Keratinocyte (primary cell): ENCODE results near the gene RAB44.

ENCODE experiments used
- EZH2 ChIP-seq: IDR thresholded peaks from one replicate; pipeline ENCODE4 v1.6.1; 2012; ENCODE audit warnings: inconsistent platforms, mild to moderate bottlenecking, low read length, moderate library complexity
- TF ChIP-seq, protein P1 (sequence below), 3 experiments: IDR thresholded peaks in 1 of 3; conservative IDR thresholded peaks in 1 of 3; optimal IDR thresholded peaks in 1 of 3; 2 replicates in 2 of 3; 3 replicates in 1 of 3; pipeline versions ENCODE3 to v1.5.1; 2011; ENCODE audit warnings: low read length in 3 of 3, mild to moderate bottlenecking in 3 of 3, moderate library complexity in 2 of 3, control low read depth in 1 of 3, inconsistent platforms in 1 of 3; ENCODE audit not compliant: insufficient read depth in 2 of 3; ENCODE audit errors: extremely low read depth in 1 of 3

DNA sequence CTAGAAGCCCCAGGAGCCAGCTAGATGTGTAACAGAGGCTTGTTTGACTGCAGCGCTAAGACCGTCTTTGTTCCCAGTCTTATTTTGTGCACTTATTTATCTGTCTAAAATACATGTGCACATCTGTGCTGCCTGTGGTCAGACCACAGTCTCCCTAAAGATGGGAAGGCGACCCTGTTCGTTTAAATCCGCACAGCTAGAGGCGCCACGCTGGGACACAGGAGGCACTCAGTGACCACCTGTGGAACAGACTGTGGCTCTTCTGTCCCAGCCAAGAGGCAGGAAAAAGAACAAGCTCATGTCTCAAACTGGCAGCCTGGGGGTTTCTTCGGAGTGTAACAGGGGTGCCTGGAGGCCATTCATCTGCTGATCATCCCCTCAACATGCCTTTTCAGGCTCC lies 74.8 kb downstream of the RAB44 start:
- TF ChIP-seq, protein P1, sequence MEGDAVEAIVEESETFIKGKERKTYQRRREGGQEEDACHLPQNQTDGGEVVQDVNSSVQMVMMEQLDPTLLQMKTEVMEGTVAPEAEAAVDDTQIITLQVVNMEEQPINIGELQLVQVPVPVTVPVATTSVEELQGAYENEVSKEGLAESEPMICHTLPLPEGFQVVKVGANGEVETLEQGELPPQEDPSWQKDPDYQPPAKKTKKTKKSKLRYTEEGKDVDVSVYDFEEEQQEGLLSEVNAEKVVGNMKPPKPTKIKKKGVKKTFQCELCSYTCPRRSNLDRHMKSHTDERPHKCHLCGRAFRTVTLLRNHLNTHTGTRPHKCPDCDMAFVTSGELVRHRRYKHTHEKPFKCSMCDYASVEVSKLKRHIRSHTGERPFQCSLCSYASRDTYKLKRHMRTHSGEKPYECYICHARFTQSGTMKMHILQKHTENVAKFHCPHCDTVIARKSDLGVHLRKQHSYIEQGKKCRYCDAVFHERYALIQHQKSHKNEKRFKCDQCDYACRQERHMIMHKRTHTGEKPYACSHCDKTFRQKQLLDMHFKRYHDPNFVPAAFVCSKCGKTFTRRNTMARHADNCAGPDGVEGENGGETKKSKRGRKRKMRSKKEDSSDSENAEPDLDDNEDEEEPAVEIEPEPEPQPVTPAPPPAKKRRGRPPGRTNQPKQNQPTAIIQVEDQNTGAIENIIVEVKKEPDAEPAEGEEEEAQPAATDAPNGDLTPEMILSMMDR (optimal IDR thresholded peaks at IDR 0.05 in 1 of 3, IDR thresholded peaks at IDR 0.05 in 1 of 3, conservative IDR thresholded peaks at IDR 0.05 in 1 of 3; ENCODE audit: extremely low read depth in 1 of 3, insufficient read depth in 2 of 3, low read length in 3 of 3) = no peak
- TF ChIP-seq EZH2 = no peak
